Activated CD8-positive, alpha-beta memory T cell treated with anti-CD3 and anti-CD28 coated beads, Interleukin-2, amount 50 U/mL, for 24 hours (primary cell): ENCODE results near the gene STON2.

ENCODE experiments used
- DNase-seq: peaks from one replicate; pipeline ENCODE4 v3.0.0-alpha.2; 2020; ENCODE audit errors: extremely low read depth

Gene STON2

GRCh38 chr14:81301813-81302212 lies 98.3 kb downstream of the STON2 start:
- no peak for DNase-seq

- DNase-seq = no peak
Measured at GRCh38 chr14:81301371-81301770, 98.8 kb downstream of the STON2 start.

GRCh38 chr14:81298911-81299310 lies 101.2 kb downstream of the STON2 start:
- no peak for DNase-seq

- DNase-seq = no peak
Measured at GRCh38 chr14:81298122-81298521, 102.0 kb downstream of the STON2 start.

- no peak for DNase-seq
Measured at GRCh38 chr14:81295958-81296923, 103.9 kb downstream of the STON2 start.

- no peak for DNase-seq
Measured at GRCh38 chr14:81289516-81289915, 110.6 kb downstream of the STON2 start.

GRCh38 chr14:81286574-81287370 lies 113.4 kb downstream of the STON2 start:
- DNase-seq = no peak

GRCh38 chr14:81285245-81285644 lies 114.9 kb downstream of the STON2 start:
- DNase-seq = no peak

- no peak for DNase-seq
Measured at GRCh38 chr14:81281332-81281731, 118.8 kb downstream of the STON2 start.

- no peak for DNase-seq
Measured at GRCh38 chr14:81280136-81280791, 119.9 kb downstream of the STON2 start.

GRCh38 chr14:81277096-81277495 lies 123.0 kb downstream of the STON2 start:
- DNase-seq = no peak

GRCh38 chr14:81276073-81277069 lies 123.8 kb downstream of the STON2 start:
- no peak for DNase-seq

GRCh38 chr14:81275305-81276072 lies 124.6 kb downstream of the STON2 start:
- no peak for DNase-seq

GRCh38 chr14:81273961-81274575 lies 126.1 kb downstream of the STON2 start:
- no peak for DNase-seq

- no peak for DNase-seq
Measured at GRCh38 chr14:81273521-81273920, 126.6 kb downstream of the STON2 start.

- DNase-seq = no peak
Measured at GRCh38 chr14:81272317-81272716, 127.8 kb downstream of the STON2 start.

- no peak for DNase-seq
Measured at GRCh38 chr14:81269979-81270375, 130.1 kb downstream of the STON2 start.

GRCh38 chr14:81269100-81269978 lies 130.8 kb downstream of the STON2 start:
- DNase-seq = no peak

GRCh38 chr14:81268016-81268416 lies 132.1 kb downstream of the STON2 start:
- no peak for DNase-seq
